ENCODE measurements around the gene ERN1.
A peak's percentile ranks its signal among the peaks of the same experiment; 100 is the strongest.

ERN1 gene

GRCh38 chr17:64040206-64040605, 89.7 kb downstream of the ERN1 start:
- no peak for TF ChIP-seq CTCF (IDR thresholded peaks at IDR 0.05; ENCODE audit: extremely low read depth, missing control alignments)
- DNase-seq (ENCODE audit: low spot score): no peak

GRCh38 chr17:64039106-64039400, 90.9 kb downstream of the ERN1 start:
- no peak for TF ChIP-seq CTCF (IDR thresholded peaks at IDR 0.05; ENCODE audit: extremely low read depth, missing control alignments)

GRCh38 chr17:64038331-64039105, 91.4 kb downstream of the ERN1 start:
- no peak for DNase-seq (ENCODE audit: low spot score)
- no peak for TF ChIP-seq CTCF (IDR thresholded peaks at IDR 0.05; ENCODE audit: extremely low read depth, missing control alignments)

More at GRCh38 chr17:64039106-64039400, 90.9 kb downstream of the ERN1 start:
- DNase-seq (ENCODE audit: low spot score): no peak

GRCh38 chr17:64037802-64038201, 92.1 kb downstream of the ERN1 start:
- DNase-seq (ENCODE audit: low spot score): no peak
- TF ChIP-seq CTCF (IDR thresholded peaks at IDR 0.05; ENCODE audit: extremely low read depth, missing control alignments): no peak

- DNase-seq (ENCODE audit: low spot score): no peak
Measured at GRCh38 chr17:64037180-64037579, 92.8 kb downstream of the ERN1 start.

GRCh38 chr17:64036198-64036922, 93.6 kb downstream of the ERN1 start:
- peak; percentile 3 for TF ChIP-seq CTCF (IDR thresholded peaks at IDR 0.05; ENCODE audit: extremely low read depth, missing control alignments)
- no peak for DNase-seq (ENCODE audit: low spot score)

More at GRCh38 chr17:64037180-64037579, 92.8 kb downstream of the ERN1 start:
- no peak for TF ChIP-seq CTCF (IDR thresholded peaks at IDR 0.05; ENCODE audit: extremely low read depth, missing control alignments)

GRCh38 chr17:64032081-64032480, 97.9 kb downstream of the ERN1 start:
- no peak for DNase-seq (ENCODE audit: low spot score)
- TF ChIP-seq CTCF (IDR thresholded peaks at IDR 0.05; ENCODE audit: extremely low read depth, missing control alignments): no peak
